ENCODE measurements around the gene CASK. TPM values are rescaled to one million over a fixed set of nuclear protein-coding genes. Genes with fewer than 3 reads are reported as not detected.

Gene CASK
- total and polyA plus RNA-seq, 9 of the 15 experiments (the other 6 are each of a cell fraction or from before 2014, with no cell fraction given) = 1.3 to 7.4 (median 5.2) TPM

GRCh38 chrX:41516999-41517765 lies 406.2 kb downstream of the CASK start (continued):
- TF ChIP-seq YBX1 (IDR thresholded peaks at IDR 0.05) = no peak
- TF ChIP-seq, protein P1, sequence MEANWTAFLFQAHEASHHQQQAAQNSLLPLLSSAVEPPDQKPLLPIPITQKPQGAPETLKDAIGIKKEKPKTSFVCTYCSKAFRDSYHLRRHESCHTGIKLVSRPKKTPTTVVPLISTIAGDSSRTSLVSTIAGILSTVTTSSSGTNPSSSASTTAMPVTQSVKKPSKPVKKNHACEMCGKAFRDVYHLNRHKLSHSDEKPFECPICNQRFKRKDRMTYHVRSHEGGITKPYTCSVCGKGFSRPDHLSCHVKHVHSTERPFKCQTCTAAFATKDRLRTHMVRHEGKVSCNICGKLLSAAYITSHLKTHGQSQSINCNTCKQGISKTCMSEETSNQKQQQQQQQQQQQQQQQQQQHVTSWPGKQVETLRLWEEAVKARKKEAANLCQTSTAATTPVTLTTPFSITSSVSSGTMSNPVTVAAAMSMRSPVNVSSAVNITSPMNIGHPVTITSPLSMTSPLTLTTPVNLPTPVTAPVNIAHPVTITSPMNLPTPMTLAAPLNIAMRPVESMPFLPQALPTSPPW (CRISPR knock-in tag; IDR thresholded peaks at IDR 0.05) = no peak
- TF ChIP-seq MAZ (CRISPR knock-in tag; conservative IDR thresholded peaks at IDR 0.05 in 1 of 2, IDR thresholded peaks at IDR 0.05 in 1 of 2) = no peak
- no peak for TF ChIP-seq SRSF7 (optimal IDR thresholded peaks at IDR 0.05; ENCODE audit: low read depth, low read length)
- no peak for TF ChIP-seq TFAP4 (CRISPR knock-in tag; IDR thresholded peaks at IDR 0.05; ENCODE audit: borderline replicate concordance)

DNA sequence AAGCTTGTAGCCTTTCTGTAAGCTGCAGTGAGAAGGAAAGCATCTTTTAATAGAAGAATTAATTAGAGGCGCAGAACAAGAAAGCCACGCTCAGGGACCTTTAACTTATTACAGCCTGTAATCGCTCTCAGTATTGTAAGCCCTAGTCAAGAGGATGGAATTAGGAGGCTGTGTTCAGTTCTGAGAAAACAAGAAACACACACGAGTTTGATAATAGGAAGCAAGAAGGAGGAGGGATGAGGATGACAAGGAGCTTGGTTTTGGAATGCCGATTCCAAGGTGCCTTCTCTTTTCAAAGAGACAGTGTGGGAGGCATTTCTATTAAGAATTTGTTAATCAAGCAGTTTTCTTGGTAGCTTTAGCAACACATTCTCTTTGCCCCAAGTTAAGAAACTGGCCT lies 406.9 kb downstream of the CASK start:
- ChIA-PET CTCF (ENCODE audit: low intra/inter-chr PET ratio) (no interaction called here), POLR2A (no interaction called here)
- WGBS (ENCODE audit: insufficient coverage, low coverage, missing lambda C conversion rate) = 22% methylated on average over 5 of the region's 5 CpGs
- no TSS peak for BruUV-seq (replicated peaks)
- Histone ChIP-seq H3K36me3 (ENCODE audit: control insufficient read depth, insufficient read depth, low read length) (no peaks in the 10 kb centered on the region), H3K9me1 (ENCODE audit: control insufficient read depth, insufficient read depth, low read length) (no peaks in the 10 kb centered on the region), H4K20me1 (replicated peaks; ENCODE audit: control insufficient read depth, insufficient read depth, low read length) (no peaks in the 10 kb centered on the region), H3K4me2 (ENCODE audit: insufficient read depth, low read length) (no peak overlapping the region), H2AFZ (ENCODE audit: low read depth, low read length) (no peak overlapping the region), H3K27me3 (ENCODE audit: control insufficient read depth in 2 of 2, insufficient read depth in 2 of 2, low read length in 2 of 2) (no peaks in the 10 kb centered on the region; a peak in 1 of 5 replicates), H3K79me2 (ENCODE audit: control insufficient read depth, insufficient read depth, low read length) (no peaks in the 10 kb centered on the region), H3K4me3 (no peak overlapping the region), H3K9me3 (replicated peaks; ENCODE audit: control insufficient read depth, insufficient read depth, low read depth, low read length) (no peaks in the 10 kb centered on the region), H3K27ac (ENCODE audit: extremely low read depth, low read depth, low read length) (no peak overlapping the region), H3K9ac (ENCODE audit: insufficient read depth in 1 of 2, low read depth in 2 of 2, low read length in 2 of 2) (no peak overlapping the region), H3K4me1 (replicated peaks in 1 of 2; ENCODE audit: control insufficient read depth in 2 of 2, insufficient read depth in 2 of 2, low read length in 2 of 2) (no peaks in the 10 kb centered on the region; a peak in 1 of 5 replicates)
- ATAC-seq (no peak), FAIRE-seq (no peak), DNase-seq (ENCODE audit: extremely low read depth in 1 of 4, low spot score in 3 of 4) (no peak)
- in situ Hi-C loops (cut with MboI) (no loop called here), intact Hi-C loops (cut with micrococcal nuclease) (no loop called here)
- TF ChIP-seq ZNF347 (CRISPR knock-in tag; IDR thresholded peaks at IDR 0.05; ENCODE audit: low read depth) = no peak
- no peak for TF ChIP-seq BRF1 (IDR thresholded peaks at IDR 0.05; ENCODE audit: borderline replicate concordance, extremely low read depth, insufficient read length)
- TF ChIP-seq, protein P2, sequence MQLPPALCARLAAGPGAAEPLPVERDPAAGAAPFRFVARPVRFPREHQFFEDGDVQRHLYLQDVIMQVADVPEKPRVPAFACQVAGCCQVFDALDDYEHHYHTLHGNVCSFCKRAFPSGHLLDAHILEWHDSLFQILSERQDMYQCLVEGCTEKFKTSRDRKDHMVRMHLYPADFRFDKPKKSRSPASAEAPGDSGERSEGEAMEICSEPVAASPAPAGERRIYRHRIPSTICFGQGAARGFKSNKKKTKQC (CRISPR knock-in tag; IDR thresholded peaks at IDR 0.05) = no peak
- TF ChIP-seq ZEB2 (IDR thresholded peaks at IDR 0.05) = no peak
